Retinal pigment epithelial cell (primary cell): Measurements from ENCODE around the gene QSOX1.
A peak's percentile ranks its signal among the peaks of the same experiment; 100 is the strongest.

Experiments used
- DNase-seq: peaks from one replicate; pipeline ENCODE4 v3.0.0-alpha.2; 2010; ENCODE audit warnings: low read depth
- H3K4me3 ChIP-seq: 2 replicates; pipeline ENCODE4 v1.5.1; 2011; ENCODE audit warnings: mild to moderate bottlenecking, low read length, control low read depth, moderate library complexity
- CTCF ChIP-seq: conservative IDR thresholded peaks from 2 replicates; pipeline ENCODE4 v1.5.1; 2011; ENCODE audit warnings: low read depth, low read length, control low read depth, inconsistent platforms

QSOX1 gene

GRCh38 chr1:180157108-180157507, 2.4 kb downstream of the QSOX1 start:
- DNase-seq = no peak
- H3K4me3 ChIP-seq = peak overlapping the region; percentile 86

DNA sequence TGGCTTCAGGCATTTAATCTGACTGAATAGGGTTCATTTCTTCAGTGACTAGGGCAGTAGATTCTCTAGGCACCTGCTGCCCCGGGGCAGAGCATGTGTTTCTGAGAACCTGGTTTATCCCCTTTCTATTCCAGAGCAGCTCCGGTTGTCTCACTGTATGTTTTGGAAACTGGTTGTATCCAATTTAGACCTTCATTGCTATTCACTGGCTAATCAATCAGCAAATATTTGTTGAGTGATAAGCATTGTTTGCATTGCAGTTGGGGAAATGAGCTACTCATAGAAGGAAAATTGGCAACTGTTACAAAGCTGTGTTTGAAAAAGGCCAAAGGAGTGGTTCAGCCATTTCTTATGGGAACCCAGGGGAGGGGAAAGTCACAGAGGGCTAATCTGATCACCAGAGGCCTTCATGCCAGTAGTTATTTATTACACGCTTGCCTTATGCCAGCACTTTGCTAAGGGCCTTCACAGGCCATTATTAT, 2.9 kb downstream of the QSOX1 start:
- no peak overlapping the region for H3K4me3 ChIP-seq
- no peak for TF ChIP-seq CTCF
- no peak for DNase-seq

More at GRCh38 chr1:180157108-180157507, 2.4 kb downstream of the QSOX1 start:
- no peak for TF ChIP-seq CTCF

DNA sequence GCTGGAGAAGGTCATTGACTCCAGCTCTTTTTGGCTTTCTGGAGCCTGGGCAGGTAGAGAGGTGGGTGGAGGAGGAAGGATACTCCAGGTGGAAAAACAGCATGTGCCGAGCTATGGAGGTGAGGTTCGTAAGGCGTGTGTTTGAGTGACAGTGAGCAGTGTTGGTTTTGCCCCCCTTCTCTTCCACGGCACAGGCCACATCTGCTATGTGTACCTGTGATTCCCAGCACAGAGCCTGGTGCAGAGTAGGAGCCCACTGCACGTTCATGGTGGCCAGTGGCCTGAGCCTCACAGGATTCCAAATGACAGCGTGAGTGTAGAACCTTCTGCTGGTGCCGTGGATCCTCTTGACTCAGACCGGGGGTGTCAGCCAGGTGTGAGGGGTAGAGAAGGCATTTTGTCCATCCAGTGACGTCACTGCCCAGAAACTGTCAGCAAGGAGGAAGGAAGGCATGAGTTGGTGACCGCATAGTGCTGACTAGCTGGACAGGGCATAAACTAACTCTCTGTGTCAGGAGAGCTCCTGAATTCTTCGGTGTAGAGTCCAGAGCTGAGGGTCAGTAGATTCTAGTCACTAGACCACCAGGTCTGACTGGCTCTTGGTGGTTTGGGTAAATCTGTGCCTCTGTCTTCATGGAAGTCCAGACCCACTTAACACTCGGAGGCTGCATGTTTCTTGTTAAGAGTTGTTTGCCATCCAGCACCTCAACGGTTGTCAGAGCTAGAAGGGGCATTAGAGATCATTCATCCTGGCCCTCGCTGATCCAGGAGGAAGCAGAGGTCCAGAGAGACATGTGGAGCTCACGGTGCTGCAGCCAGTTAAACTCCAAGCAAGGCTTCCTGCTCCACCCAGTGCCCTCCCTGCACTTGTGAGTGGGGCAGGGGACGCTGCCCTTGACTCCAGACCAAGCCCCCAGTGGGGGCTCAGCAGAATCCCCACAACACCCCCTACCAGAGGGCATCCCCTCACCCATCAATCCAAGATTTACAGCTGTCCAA, 3.8 kb downstream of the QSOX1 start:
- no peak for TF ChIP-seq CTCF
- DNase-seq = no peak
- no peak overlapping the region for H3K4me3 ChIP-seq

- no peak for TF ChIP-seq CTCF
- no peak for DNase-seq
- H3K4me3 ChIP-seq = no peak overlapping the region
Observed at GRCh38 chr1:180160357-180160756, 5.7 kb downstream of the QSOX1 start.

- H3K4me3 ChIP-seq = no peak overlapping the region
- TF ChIP-seq CTCF = no peak
- no peak for DNase-seq
Observed at GRCh38 chr1:180163041-180163440, 8.4 kb downstream of the QSOX1 start.

DNA sequence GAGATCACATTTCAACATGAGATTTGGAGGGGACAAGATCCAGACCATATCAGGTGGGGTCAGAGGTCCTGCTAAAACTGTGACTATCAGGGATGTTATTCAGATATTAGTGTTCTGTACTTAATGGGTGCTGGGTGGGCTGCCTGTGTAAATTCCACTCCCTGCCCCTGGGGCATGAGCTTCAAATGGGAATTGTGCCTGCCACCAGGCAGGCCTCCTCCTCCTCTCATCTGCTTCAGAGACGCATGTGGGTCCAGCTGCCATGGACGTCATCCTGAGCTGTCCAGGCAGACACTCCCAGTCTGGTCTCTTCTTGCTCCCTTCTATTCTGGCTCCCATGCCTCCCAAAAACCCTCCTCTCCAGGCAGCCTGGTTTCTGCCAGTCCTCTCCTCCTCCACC, 10.4 kb downstream of the QSOX1 start:
- H3K4me3 ChIP-seq = no peak overlapping the region
- TF ChIP-seq CTCF = no peak

More for the DNA sequence above, 10.4 kb downstream of the QSOX1 start:
- no peak for DNase-seq
